Esophagus muscularis mucosa (tissue), 3 donors: ENCODE data around the gene MYMK.

Experiments
- POLR2AphosphoS5 ChIP-seq, 2 donors: sonication (generic); formaldehyde crosslinking; IDR thresholded peaks; one replicate each; pipeline ENCODE4 v1.6.1; 2017; ENCODE audit warnings: antibody characterized with exemption in 2 of 2
- TF ChIP-seq, protein P1 (sequence below), 3 experiments: fragments of 200-600 bp in 2 of 3; fragments of 450-650 bp in 1 of 3; sonication (generic) in 2 of 3; IDR thresholded peaks; one replicate each; pipeline ENCODE4 v1.5.1; 2017 to 2019; ENCODE audit warnings: antibody characterized with exemption in 3 of 3, mild to moderate bottlenecking in 2 of 3, moderate library complexity in 1 of 3

- TF ChIP-seq POLR2AphosphoS5 (IDR thresholded peaks at IDR 0.05): no peak
- TF ChIP-seq, protein P1, sequence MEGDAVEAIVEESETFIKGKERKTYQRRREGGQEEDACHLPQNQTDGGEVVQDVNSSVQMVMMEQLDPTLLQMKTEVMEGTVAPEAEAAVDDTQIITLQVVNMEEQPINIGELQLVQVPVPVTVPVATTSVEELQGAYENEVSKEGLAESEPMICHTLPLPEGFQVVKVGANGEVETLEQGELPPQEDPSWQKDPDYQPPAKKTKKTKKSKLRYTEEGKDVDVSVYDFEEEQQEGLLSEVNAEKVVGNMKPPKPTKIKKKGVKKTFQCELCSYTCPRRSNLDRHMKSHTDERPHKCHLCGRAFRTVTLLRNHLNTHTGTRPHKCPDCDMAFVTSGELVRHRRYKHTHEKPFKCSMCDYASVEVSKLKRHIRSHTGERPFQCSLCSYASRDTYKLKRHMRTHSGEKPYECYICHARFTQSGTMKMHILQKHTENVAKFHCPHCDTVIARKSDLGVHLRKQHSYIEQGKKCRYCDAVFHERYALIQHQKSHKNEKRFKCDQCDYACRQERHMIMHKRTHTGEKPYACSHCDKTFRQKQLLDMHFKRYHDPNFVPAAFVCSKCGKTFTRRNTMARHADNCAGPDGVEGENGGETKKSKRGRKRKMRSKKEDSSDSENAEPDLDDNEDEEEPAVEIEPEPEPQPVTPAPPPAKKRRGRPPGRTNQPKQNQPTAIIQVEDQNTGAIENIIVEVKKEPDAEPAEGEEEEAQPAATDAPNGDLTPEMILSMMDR (IDR thresholded peaks at IDR 0.05): no peak
Measured at GRCh38 chr9:133505186-133505830, 19.5 kb downstream of the MYMK start.
